Measurements from ENCODE around the gene ASAP2. TPM values are rescaled to one million over a fixed set of nuclear protein-coding genes. Genes with fewer than 3 reads are reported as not detected.

The ASAP2 gene
- total and polyA plus RNA-seq, 2 experiments from 2014 or later: 8.5 to 16.7 TPM

DNA sequence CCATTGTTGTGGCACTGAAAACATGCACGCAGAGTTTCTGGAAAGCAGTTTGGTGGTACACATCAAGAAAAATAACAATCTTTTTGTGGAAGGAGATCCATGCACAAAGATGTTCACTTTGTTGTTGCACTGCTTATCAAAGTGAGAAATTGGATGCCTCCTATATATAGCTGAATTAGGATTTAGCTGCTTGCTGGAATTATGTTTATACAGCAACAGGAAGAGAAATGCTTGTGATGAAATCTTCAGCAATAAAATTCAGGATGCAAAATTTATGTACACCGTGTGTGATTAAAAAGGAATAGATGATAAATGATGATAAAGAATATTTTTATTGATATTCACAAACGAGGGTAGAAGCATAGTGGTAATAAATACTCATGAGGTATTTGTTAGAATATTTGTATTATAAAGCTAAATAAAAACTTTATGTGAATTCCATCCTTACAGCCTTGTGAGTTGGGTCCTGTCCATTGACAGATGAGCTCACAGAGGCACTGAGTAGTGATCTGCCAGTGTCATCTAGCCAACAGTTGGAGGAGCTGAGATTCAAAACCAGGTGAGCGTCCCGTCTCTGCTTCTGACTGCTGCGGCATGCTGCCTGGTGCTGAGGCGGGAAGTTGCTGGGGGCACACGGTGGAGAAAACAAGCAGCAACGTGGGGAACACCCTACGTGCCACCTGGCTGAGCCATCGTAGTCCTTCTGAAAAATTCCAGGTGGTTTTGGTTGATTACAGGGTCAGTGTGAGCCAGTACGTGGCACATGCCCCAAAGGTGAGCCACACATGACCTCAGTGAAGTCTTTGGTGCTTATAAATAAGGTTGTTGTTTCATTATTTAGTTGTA is 80.2 kb downstream of the ASAP2 start:
- Histone ChIP-seq H3K9me3 (ENCODE audit: low read depth) (no peaks in the 10 kb centered on the region), H3K4me3 (no peak overlapping the region), H3K4me1 (ENCODE audit: low read depth) (peaks cover 7% of the 10 kb centered on the region), H3K36me3 (no peaks in the 10 kb centered on the region), H3K27ac (no peak overlapping the region), H3K27me3 (no peaks in the 10 kb centered on the region)
- DNase-seq (ENCODE audit: low read depth in 1 of 2, low spot score in 1 of 2): no peak
- TF ChIP-seq, protein P1, sequence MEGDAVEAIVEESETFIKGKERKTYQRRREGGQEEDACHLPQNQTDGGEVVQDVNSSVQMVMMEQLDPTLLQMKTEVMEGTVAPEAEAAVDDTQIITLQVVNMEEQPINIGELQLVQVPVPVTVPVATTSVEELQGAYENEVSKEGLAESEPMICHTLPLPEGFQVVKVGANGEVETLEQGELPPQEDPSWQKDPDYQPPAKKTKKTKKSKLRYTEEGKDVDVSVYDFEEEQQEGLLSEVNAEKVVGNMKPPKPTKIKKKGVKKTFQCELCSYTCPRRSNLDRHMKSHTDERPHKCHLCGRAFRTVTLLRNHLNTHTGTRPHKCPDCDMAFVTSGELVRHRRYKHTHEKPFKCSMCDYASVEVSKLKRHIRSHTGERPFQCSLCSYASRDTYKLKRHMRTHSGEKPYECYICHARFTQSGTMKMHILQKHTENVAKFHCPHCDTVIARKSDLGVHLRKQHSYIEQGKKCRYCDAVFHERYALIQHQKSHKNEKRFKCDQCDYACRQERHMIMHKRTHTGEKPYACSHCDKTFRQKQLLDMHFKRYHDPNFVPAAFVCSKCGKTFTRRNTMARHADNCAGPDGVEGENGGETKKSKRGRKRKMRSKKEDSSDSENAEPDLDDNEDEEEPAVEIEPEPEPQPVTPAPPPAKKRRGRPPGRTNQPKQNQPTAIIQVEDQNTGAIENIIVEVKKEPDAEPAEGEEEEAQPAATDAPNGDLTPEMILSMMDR (IDR thresholded peaks at IDR 0.05; ENCODE audit: low read depth, low read length): no peak

DNA sequence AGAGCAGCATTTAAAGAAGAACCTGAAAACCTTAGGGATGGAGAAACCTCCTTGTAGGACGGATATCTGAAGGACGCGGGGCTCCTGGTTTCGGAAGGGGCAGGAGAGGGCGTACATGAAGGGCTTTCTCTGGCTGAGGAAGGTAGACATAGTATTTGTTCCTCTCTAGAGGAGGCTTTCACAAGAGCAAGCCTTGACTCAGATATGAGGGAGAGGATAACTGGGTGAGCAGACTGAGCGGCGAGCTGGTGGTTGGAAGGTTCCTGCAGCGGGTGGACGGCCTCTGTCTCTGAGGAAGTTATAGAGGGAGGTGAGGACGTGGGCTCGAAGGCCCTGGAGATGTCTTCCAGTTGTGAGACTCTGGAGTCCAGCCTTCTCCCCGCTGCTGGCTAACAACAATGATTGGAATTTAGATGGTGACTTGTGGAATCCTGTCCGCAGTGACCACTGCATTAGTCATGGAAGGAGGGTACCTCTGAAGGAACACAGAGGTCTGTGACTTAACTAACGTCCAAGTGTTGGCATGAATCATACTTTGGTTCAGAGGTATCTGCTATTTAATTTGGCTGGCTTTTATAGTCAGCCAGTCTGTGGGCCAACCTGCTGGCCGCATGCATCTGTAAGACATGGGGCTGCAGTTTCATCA is 80.9 kb downstream of the ASAP2 start:
- H3K36me3 ChIP-seq: no peaks in the 10 kb centered on the region
- no peaks in the 10 kb centered on the region for H3K27me3 ChIP-seq
- H3K4me1 ChIP-seq (ENCODE audit: low read depth): no peaks in the 10 kb centered on the region
- TF ChIP-seq, protein P1 (IDR thresholded peaks at IDR 0.05; ENCODE audit: low read depth, low read length): no peak
- peak in 1 of 2 donors; percentile 97 for DNase-seq (ENCODE audit: low read depth in 1 of 2, low spot score in 1 of 2)
- no peaks in the 10 kb centered on the region for H3K9me3 ChIP-seq (ENCODE audit: low read depth)
- no peak overlapping the region for H3K4me3 ChIP-seq
- no peak overlapping the region for H3K27ac ChIP-seq

DNA sequence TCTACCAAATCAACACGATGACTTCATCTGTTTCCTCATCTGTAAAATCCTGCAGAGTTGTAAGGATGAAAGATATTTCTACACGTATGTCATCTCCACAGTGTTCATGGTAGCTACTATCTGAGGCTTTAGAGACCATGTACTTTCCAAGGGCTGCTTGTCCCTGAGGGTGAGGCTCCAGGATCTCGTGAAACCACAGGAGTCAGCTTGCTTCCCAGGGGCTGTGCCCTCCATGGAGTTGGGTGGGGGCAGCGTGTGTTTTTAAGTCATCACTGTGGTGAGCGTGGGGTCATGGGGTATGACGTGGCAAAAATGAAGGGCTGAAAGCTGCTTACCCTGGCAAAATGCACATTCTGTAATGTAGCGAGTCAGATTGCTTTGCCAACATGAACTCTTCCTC is 81.6 kb downstream of the ASAP2 start:
- Histone ChIP-seq H3K27me3 (no peaks in the 10 kb centered on the region), H3K4me3 (no peak overlapping the region), H3K9me3 (ENCODE audit: low read depth) (no peaks in the 10 kb centered on the region), H3K36me3 (no peaks in the 10 kb centered on the region), H3K4me1 (ENCODE audit: low read depth) (no peaks in the 10 kb centered on the region), H3K27ac (no peak overlapping the region)
- TF ChIP-seq, protein P1 (IDR thresholded peaks at IDR 0.05; ENCODE audit: low read depth, low read length): no peak
- peak in 1 of 2 donors; percentile 80 for DNase-seq (ENCODE audit: low read depth in 1 of 2, low spot score in 1 of 2)

DNA sequence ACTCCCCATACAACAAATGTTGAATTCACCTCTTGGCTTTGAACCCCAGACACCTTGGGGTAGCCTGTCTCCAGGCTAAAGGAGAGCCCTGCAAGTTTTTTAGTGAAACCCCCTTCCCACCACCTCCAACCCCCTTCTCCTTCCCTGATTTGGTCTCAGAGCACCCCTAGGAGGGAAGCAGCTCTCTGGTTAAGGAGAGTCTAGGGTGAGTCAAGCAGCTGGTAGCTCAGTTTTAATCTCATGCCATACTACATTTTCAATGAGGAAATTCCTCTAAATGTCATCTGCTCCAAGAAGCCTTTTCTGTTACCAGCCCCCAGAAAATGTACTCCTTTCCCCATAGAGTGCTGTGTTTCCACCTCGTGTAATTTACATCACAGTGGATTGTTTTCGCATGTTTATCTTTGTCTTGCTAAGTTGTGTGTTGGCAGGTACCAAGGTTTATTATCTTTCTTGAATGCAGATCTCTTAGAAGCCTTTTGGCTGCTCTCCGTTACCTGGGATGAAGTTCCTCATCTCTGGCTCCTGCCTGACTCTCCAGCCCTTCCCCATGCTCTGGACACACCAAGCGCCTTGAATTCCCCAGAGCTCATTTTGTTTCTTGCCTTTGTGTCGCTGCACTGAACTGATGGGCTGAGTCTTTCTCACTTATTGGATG is 82.2 kb downstream of the ASAP2 start:
- H3K27me3 ChIP-seq: no peaks in the 10 kb centered on the region
- H3K36me3 ChIP-seq: no peaks in the 10 kb centered on the region
- no peak overlapping the region for H3K4me3 ChIP-seq
- no peaks in the 10 kb centered on the region for H3K4me1 ChIP-seq (ENCODE audit: low read depth)
- no peaks in the 10 kb centered on the region for H3K9me3 ChIP-seq (ENCODE audit: low read depth)
- peak in 1 of 2 donors; percentile 42 for DNase-seq (ENCODE audit: low read depth in 1 of 2, low spot score in 1 of 2)
- no peak overlapping the region for H3K27ac ChIP-seq
- TF ChIP-seq, protein P1 (IDR thresholded peaks at IDR 0.05; ENCODE audit: low read depth, low read length): no peak

DNA sequence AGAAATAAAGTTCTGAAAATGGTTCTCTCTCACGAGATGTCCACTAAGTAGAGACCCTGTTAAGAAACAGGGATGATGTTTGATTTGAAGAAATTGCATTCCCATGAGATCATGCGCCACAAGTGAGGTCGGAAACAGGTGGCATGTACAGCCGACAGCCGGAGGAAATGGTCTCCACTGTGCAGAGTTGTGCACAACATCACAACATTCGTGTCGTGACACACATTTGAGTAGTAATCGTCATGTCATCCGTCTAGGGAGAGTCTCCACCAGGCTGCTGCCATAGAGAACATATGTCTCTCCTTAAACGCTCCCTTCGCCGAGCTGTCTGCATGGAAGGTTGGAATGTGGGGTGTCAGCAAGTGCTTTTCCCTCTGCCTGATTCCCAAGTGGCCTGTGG is 84.7 kb downstream of the ASAP2 start:
- Histone ChIP-seq H3K4me1 (ENCODE audit: low read depth) (peaks cover 11% of the 10 kb centered on the region), H3K9me3 (ENCODE audit: low read depth) (no peaks in the 10 kb centered on the region), H3K27me3 (no peaks in the 10 kb centered on the region), H3K36me3 (no peaks in the 10 kb centered on the region), H3K27ac (no peak overlapping the region), H3K4me3 (no peak overlapping the region)
- TF ChIP-seq, protein P1 (IDR thresholded peaks at IDR 0.05; ENCODE audit: low read depth, low read length): no peak
- no peak for DNase-seq (ENCODE audit: low read depth in 1 of 2, low spot score in 1 of 2)

Measured in cardiac muscle cell (in vitro differentiated cells and primary cell).